Sigmoid colon (tissue), 3 donors: ENCODE results near the gene CBX7.

Experiments
- POLR2A ChIP-seq, 2 donors: fragments of 450-650 bp; IDR thresholded peaks; one replicate each; pipeline ENCODE4 v1.6.1; 2016; ENCODE audit warnings: antibody characterized with exemption in 2 of 2, mild to moderate bottlenecking in 2 of 2, moderate library complexity in 2 of 2
- TF ChIP-seq, protein P1 (sequence below), 4 experiments: fragments of 450-650 bp in 3 of 4; fragments of 200-600 bp in 1 of 4; IDR thresholded peaks; one replicate each; pipeline ENCODE4 v1.5.1; 2016 to 2019; ENCODE audit warnings: antibody characterized with exemption in 4 of 4, mild to moderate bottlenecking in 3 of 4, moderate library complexity in 2 of 4

- TF ChIP-seq, protein P1, sequence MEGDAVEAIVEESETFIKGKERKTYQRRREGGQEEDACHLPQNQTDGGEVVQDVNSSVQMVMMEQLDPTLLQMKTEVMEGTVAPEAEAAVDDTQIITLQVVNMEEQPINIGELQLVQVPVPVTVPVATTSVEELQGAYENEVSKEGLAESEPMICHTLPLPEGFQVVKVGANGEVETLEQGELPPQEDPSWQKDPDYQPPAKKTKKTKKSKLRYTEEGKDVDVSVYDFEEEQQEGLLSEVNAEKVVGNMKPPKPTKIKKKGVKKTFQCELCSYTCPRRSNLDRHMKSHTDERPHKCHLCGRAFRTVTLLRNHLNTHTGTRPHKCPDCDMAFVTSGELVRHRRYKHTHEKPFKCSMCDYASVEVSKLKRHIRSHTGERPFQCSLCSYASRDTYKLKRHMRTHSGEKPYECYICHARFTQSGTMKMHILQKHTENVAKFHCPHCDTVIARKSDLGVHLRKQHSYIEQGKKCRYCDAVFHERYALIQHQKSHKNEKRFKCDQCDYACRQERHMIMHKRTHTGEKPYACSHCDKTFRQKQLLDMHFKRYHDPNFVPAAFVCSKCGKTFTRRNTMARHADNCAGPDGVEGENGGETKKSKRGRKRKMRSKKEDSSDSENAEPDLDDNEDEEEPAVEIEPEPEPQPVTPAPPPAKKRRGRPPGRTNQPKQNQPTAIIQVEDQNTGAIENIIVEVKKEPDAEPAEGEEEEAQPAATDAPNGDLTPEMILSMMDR (IDR thresholded peaks at IDR 0.05) = no peak
- no peak for TF ChIP-seq POLR2A (IDR thresholded peaks at IDR 0.05)
These were observed 10.3 kb downstream of the CBX7 start for GRCh38 chr22:39142088-39142680.
